Stimulated activated CD8-positive, alpha-beta memory T cell treated with anti-CD3 and anti-CD28 coated beads, Interleukin-4, amount 100 ng/mL, for 24 hours (primary cell): ENCODE measurements around the gene SIPA1.

Experiments used
- DNase-seq: peaks from one replicate; pipeline ENCODE4 v3.0.0-alpha.2; 2020; ENCODE audit warnings: low read depth

SIPA1 gene

DNA sequence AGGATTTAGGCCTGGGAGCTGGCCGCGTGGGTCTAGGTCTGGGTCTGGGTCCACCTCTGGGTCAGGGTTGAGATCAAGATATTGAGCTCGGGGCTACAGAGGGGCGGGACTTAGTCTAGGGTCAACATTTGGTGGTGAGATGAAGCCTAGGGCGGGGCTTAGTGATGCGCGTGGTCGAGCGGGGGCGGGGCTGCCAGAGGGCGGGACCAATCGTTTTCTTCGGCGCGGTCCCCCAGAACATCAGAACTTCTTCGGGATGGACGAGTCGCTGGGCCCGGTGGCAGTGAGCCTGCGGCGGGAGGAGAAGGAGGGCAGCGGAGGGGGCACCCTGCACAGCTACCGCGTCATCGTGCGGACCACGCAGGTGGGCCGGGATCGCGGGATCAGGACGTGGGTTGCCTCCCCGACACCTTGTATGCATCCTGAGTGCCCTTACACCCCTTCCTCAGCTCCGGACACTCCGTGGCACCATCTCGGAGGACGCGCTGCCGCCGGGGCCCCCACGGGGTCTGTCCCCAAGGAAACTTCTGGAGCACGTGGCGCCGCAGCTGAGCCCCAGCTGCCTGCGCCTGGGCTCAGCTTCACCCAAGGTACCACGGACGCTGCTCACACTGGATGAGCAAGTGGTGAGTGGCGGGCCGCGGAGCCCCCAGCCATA lies 4.2 kb downstream of the SIPA1 start:
- DNase-seq: no peak

DNA sequence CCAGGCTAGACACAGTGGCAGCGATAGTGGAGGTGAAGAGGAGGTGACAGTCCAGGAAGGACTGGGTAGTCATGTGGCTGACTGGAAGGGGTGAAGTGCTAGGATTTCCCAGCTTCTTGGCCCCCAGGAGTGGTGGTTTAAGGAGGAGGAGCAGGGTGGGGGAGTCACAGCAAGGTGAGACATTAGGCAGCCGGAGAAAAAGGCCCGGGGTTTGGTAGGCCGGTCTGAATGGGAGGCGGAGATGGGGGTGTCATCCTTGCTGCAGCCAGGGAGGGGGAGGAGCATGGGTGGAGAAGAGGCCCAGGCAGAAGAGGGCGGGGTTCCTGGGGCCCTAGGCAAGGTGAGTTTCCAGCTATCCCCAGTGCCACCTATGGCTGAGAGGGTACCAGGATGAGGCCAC lies 6.1 kb downstream of the SIPA1 start:
- no peak for DNase-seq

DNA sequence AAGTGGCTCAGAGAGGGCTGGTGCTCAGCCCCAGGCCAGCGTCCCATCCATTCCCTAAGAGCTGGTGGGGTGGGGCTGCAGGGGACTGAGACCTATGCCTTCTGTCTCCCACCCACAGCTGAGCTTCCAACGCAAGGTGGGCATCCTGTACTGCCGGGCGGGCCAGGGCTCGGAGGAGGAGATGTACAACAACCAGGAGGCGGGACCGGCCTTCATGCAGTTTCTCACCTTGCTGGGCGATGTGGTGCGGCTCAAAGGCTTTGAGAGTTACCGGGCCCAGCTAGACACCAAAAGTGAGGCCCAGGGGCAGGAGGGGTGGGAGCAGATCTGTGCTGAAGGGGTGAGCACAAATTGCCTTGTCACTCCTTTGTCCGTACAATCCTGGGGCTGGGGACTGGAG lies 6.9 kb downstream of the SIPA1 start:
- no peak for DNase-seq

DNA sequence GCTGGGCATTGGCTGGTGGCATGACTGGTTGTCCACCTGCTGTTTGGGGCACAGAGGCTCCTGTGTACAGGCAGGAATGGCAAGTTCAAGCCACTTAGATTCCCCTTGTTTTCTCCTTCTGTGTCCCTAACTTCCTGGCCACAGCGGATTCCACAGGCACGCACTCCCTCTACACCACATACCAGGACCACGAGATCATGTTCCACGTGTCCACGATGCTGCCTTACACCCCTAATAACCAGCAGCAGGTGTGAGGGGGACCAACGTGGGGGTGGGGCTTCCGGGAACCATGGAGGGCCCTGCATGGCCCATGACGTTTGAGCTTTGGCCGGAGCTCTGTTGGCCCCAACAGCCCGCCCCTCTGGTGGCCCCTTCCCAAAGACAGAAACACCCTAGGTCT lies 7.8 kb downstream of the SIPA1 start:
- no peak for DNase-seq

GRCh38 chr11:65646288-65646957 lies 8.5 kb downstream of the SIPA1 start:
- no peak for DNase-seq

DNA sequence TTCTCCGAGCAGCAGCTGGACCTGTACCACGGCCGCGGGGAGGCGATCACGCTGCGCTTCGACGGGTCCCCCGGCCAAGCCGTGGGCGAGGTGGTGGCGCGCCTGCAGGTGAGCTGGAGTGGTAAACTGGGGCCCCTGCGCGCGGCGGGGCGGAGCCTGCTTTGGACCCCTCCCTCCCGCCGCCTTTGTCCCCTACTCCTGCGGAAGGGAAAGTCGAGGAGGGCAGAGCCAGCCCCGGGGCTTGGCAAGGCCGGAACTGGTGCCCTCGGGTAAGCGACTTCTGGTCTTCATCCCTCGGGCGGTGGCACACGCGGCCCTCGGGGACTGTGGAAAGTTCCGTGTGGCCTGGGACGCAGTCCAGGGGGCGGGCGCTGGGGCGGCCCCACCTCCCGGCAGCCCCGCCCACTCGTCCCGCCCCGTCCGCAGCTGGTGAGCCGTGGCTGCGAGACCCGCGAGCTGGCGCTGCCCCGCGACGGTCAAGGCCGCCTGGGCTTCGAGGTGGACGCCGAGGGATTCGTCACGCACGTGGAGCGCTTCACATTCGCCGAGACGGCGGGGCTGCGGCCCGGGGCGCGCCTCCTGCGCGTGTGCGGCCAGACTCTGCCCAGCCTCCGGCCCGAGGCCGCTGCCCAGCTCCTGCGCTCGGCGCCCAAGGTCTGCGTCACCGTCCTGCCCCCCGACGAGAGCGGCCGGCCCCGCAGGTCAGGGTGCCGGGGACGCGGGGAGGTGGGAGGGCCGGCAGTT lies 9.2 kb downstream of the SIPA1 start:
- DNase-seq: no peak

GRCh38 chr11:65648997-65649493 lies 11.1 kb downstream of the SIPA1 start:
- no peak for DNase-seq

DNA sequence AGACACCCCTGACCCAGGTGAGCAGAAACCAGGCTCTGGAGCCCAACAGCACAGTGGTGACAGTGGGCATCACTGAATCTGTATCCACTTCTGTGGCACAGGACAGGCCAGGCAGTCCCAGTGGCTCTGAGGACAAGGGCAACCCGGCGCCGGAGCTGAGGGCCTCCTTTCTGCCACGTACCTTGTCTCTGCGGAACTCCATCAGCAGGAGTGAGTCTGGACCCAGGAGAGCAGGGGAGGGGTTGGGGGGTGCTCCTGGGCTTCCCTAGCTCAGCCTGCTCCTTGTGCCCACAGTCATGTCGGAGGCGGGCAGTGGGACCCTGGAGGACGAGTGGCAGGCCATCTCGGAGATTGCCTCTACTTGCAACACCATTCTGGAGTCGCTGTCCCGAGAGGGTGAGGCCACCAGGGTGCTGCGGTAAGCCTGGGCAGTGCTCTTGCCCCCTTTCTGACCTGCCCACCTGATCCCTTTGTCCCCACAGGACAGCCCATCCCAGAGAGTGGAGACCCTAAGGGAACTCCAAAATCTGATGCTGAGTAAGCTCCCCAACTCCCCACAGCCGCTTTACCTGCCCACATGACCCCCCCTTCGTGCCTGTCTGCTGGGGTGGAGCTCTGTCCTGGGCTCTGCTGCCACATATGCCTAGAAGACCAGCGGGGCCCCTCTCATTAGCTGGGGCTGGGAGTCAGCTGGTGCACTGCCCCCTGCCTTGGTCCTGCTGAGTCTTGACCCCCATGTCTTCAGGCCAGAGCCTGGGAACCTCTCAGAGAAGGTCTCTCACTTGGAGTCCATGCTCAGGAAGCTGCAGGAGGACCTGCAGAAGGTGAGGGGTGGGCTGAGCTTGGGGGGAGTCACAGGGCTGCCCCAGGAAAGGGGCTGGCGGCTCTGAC lies 12.0 kb downstream of the SIPA1 start:
- DNase-seq: no peak

DNA sequence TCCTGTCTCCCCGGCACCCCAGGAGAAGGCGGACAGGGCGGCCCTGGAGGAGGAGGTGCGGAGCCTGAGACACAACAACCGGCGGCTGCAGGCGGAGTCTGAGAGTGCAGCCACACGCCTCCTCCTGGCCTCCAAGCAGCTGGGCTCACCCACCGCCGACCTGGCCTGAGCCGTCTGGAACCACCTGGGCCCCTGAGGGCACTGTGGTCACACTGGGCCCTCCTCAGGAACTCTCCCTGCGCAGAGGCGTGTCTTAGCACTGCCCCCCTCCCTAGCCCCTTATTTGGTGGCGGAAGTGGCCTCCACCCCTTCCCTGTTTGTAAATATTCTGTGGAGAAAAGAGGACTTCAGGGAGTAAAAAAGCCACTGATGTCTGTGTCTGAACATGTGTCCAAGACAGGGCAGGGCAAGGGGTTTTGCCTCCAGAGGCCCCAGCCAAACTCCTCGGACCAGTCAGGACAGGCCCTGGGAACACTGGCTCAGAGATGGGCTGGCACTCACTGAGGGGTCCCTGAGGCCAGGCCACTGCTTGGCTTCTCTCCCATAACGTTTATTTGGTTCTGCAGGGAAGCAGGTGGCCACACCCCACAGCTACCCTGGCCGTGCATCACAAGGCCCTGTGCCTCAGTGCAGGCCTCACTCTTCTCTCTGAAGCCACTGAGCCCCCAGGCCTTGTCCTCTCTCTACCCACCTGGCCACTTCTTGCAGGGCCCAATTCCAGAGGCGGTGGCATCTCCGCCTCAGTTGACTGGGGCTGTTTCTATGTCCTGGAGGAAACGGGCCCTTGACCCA lies 12.8 kb downstream of the SIPA1 start:
- DNase-seq: no peak

DNA sequence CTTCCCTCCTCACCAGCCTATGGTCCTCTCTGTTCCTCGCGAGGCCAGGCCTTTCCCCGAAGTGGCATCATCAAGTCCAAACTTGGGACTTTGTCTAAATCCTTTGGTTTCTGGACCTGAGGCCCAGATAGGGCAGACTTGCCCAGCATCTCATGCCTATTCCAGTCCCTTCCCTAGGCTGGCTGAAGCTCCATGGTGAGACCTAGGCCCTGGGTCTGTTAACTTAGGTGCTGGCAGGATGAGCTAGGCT lies 13.4 kb downstream of the SIPA1 start:
- DNase-seq: no peak

- DNase-seq: no peak
These were observed 13.9 kb downstream of the SIPA1 start for GRCh38 chr11:65651589-65652510.

GRCh38 chr11:65652511-65653228 lies 14.8 kb downstream of the SIPA1 start:
- peak; percentile 96 for DNase-seq

DNA sequence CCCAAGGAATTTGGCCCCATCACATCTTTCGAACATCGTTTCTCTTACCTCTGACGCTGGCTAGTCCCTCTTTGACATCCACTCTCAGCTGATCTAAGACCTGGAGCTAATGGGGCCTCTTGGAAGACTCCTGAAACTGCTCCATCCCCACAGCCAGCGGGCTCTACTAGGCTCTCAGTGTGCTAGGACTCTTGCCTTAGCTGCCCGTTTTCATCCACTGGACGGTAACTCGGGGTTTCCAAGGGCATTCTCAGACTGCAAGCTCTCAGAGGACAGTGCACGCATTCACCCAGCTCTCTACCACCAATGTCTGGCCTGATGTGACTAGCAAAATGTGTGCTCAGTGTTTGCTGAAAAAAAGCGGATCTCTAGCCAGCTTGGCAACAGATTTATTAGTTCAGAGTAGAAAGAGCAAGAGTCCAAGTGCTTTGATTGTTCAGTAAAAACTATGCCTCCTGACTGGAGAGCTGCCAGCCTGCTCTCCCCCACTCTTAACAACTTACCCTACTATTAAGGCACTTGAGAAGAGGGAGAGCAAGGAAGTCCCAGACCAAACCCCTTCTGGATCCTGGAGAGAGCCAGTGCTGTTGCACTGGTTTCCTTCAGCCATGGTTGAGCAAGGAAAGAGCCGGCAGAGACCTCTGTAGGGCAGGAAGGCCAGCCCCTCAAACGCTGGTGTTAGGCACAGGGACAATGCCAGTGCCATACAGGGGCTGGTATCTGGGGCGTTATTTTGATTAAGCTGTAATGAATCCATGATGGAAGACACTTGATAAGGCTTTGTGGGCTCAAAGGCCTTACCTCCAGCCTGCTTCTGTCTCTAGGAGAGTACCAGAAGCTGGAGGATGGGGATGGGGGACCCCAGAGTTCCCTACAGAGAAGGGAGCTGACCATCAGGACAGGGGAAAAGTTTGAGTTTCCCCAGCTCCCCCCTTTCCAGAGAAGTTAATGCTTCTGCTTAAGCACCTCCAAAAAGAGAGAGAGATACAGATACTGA lies 15.6 kb downstream of the SIPA1 start:
- DNase-seq: no peak

DNA sequence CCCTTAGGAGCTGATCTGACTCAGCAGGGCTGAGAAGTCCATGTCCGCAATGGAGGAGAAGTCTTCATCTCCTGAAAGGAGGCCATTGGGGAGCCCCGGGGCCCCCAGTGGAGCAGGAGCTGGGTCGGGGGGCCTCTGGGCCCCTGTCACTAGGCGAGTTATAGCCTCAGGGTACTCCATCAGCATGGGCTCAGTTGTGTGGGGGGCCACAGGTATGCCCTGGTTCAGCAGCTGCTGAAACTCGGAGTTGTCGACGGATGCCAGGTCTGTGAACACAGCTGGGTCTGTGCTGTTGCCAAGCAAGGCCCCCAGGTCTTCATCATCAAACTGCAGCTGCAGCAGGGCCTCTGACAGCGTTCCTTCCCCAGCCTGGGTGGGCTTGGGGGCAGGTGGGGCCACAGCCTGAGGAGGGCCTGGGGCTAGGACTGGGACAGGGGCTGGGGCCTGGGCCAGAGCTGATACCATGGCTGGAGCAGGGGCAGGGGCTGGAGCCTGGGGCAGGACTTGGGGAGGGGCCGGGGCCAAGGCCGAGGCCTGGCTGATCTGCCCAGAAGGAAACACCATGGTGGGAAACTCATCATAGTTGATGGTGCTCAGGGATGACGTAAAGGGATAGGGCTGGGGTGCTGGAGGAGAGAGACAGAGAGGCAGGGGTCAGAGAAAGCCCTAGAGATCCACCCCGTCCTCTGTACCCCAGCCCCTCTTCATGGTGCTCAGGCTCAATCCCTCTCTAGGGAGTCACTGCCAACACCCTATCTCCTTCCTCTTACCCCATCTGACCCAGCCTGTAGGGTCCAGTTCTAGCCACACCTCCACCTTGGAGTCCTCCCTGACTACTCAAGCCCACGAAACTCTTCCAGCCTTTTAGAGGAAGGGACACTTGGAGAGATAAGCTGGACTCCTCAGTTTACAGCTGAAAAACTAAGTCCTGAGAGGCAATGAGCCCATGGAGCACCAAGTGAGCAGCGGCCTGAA lies 16.8 kb downstream of the SIPA1 start:
- DNase-seq: no peak

DNA sequence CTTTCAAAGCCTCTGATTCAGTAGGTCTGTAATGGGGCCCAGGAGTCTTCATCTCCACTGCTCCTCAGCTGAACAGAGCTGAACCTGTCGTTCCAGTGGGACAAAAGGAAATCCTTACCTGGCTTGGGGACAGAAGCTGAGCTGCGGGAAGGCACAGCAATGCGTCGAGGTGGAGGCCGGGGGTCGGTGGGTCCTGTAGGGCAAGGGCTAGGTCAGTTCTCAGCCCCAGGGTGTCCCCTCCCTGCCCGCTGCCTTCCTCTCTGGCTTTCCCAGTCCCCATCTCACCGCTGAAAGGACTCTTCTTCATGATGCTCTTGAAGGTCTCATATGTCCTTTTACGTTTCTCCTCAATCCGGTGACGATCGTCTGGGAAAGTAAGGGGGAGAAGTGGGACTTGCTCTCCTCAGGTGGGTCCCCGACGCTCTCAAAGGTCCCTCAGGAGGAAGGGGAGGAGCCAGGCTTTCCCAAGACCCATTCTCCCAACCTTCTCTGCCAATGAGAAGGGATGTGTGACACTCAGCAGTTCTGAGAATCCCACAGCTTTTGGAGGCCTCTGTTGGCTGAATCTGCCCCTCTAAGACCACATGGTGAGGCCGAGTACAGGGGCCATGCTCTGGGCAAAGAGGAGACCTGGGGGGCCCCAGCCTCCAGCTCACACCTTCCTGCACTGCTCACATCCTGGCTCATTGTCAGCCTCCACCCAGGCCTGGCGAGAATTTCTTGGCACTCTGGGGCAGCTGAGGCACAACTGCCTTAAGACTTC lies 17.9 kb downstream of the SIPA1 start:
- DNase-seq: no peak

- DNase-seq: no peak
These were observed 19.5 kb downstream of the SIPA1 start for GRCh38 chr11:65657426-65657825.
